Measurements from ENCODE around the gene LRRC28. TPM values are rescaled to one million over a fixed set of nuclear protein-coding genes. Genes with fewer than 3 reads are reported as not detected.

Gene LRRC28
- total and polyA plus RNA-seq, 9 of the 15 experiments (the other 6 are each of a cell fraction or from before 2014, with no cell fraction given) = 5.5 to 17.4 (median 7.9) TPM

- Histone ChIP-seq H3K9me3 (replicated peaks; ENCODE audit: control insufficient read depth, insufficient read depth, low read depth, low read length) (no peaks in the 10 kb centered on the region), H3K4me2 (ENCODE audit: insufficient read depth, low read length) (no peak overlapping the region), H3K27me3 (ENCODE audit: control insufficient read depth in 2 of 2, insufficient read depth in 2 of 2, low read length in 2 of 2) (no peaks in the 10 kb centered on the region), H3K36me3 (ENCODE audit: control insufficient read depth, insufficient read depth, low read length) (no peaks in the 10 kb centered on the region), H3K9ac (ENCODE audit: insufficient read depth in 1 of 2, low read depth in 2 of 2, low read length in 2 of 2) (no peak overlapping the region), H3K4me3 (no peak overlapping the region), H3K4me1 (replicated peaks in 1 of 2; ENCODE audit: control insufficient read depth in 2 of 2, insufficient read depth in 2 of 2, low read length in 2 of 2) (no peaks in the 10 kb centered on the region), H3K27ac (ENCODE audit: extremely low read depth, low read depth, low read length) (no peak overlapping the region), H2AFZ (ENCODE audit: low read depth, low read length) (peak overlapping the region; percentile 47), H3K79me2 (ENCODE audit: control insufficient read depth, insufficient read depth, low read length) (no peaks in the 10 kb centered on the region), H4K20me1 (replicated peaks; ENCODE audit: control insufficient read depth, insufficient read depth, low read length) (no peaks in the 10 kb centered on the region), H3K9me1 (ENCODE audit: control insufficient read depth, insufficient read depth, low read length) (no peaks in the 10 kb centered on the region)
- ChIA-PET CTCF (ENCODE audit: low intra/inter-chr PET ratio) (no interaction called here), POLR2A (interaction anchor here (0.7 to 0.9 kb wide), 2 partner anchors 10 to 13 kb away, joined by 3 read pairs; no protein-coding TSS in a partner anchor)
- TF ChIP-seq CTCF (IDR thresholded peaks at IDR 0.05 in 2 of 3, conservative IDR thresholded peaks at IDR 0.05 in 1 of 3; ENCODE audit: insufficient read depth in 2 of 3, low read depth in 1 of 3, low read length in 3 of 3) (peak; percentile 19 to 56 (median 43); a peak in 5 of 6 replicates), ZFP30 (CRISPR knock-in tag; IDR thresholded peaks at IDR 0.05; ENCODE audit: borderline replicate concordance) (no peak), RAD21 (CRISPR knock-in tag; conservative IDR thresholded peaks at IDR 0.05 in 1 of 2, IDR thresholded peaks at IDR 0.05 in 1 of 2) (peak in 1 of 2 experiments; percentile 30; a peak in 2 of 4 replicates), ZNF764 (CRISPR knock-in tag; IDR thresholded peaks at IDR 0.05; ENCODE audit: low read depth) (no peak)
- BruUV-seq (replicated peaks) = no TSS peak
- 26% methylated on average over 13 of the region's 13 CpGs for WGBS (ENCODE audit: insufficient coverage, low coverage, missing lambda C conversion rate)
- peak; percentile 68 for FAIRE-seq
- no peak for ATAC-seq
- in situ Hi-C loops (cut with MboI) (no loop called here), intact Hi-C loops (cut with micrococcal nuclease) (no loop called here)
- peak in 3 of 4 experiments; percentile 12 to 22 (median 16) for DNase-seq (ENCODE audit: extremely low read depth in 1 of 4, low spot score in 3 of 4)
Measured at GRCh38 chr15:99361545-99362185, 110.4 kb downstream of the LRRC28 start.

Measured in K562 (cell line).